Ovary (tissue), 9 donors: ENCODE measurements around the gene ZIC4. TPM values are rescaled to one million over a fixed set of nuclear protein-coding genes. Genes with fewer than 3 reads are reported as not detected.

Experiments
- DNase-seq, 5 donors: peaks; one replicate each; pipeline ENCODE4 v3.0.0-alpha.2; 2019 to 2020
- H3K27ac ChIP-seq, 2 donors: fragments of 200-600 bp; one replicate each; pipeline versions ENCODE4 v1.5.1 to v1.8.0; 2019 to 2022
- H3K27me3 ChIP-seq: fragments of 200-600 bp; one replicate; pipeline ENCODE4 v1.8.0; 2022
- H3K36me3 ChIP-seq: fragments of 200-600 bp; sonication (generic); one replicate; pipeline ENCODE4 v1.5.1; 2019
- H3K4me1 ChIP-seq: one replicate; pipeline ENCODE4 v1.8.1; 2013; ENCODE audit warnings: mild to moderate bottlenecking, moderate library complexity; ENCODE audit not compliant: insufficient read depth
- H3K4me3 ChIP-seq: fragments of 200-600 bp; sonication (generic); one replicate; pipeline ENCODE4 v1.5.1; 2017
- H3K9me3 ChIP-seq, 2 donors: fragments of 200-600 bp in 1 of 2; sonication (generic) in 1 of 2; one replicate each; pipeline versions ENCODE4 v1.5.1 to v1.8.1; 2013 to 2019; ENCODE audit warnings: mild to moderate bottlenecking in 1 of 2, moderate library complexity in 1 of 2
- EP300 ChIP-seq: sonication (generic); formaldehyde crosslinking; IDR thresholded peaks from one replicate; pipeline ENCODE4 v1.6.1; 2017; ENCODE audit warnings: antibody characterized with exemption
- POLR2A ChIP-seq: fragments of 450-650 bp; IDR thresholded peaks from one replicate; pipeline ENCODE4 v1.6.1; 2017; ENCODE audit warnings: antibody characterized with exemption, mild to moderate bottlenecking, moderate library complexity
- WGBS, 3 donors: extraction: QIAGEN DNeasy Blood & Tissue Kit in 1 of 3; methylation state at CpG; one replicate each; pipeline versions ENCODE4 v1.1.5 to v1.1.7; 2013 to 2017; 5-methylcytosine and 5-hydroxymethylcytosine counted together
- intact Hi-C, 4 donors: fragments of 100-400 bp; cut with DNase I; formaldehyde crosslinking; loops; one replicate each; pipeline versions ENCODE4 v1.11.0 to v1.15.1; 2022 to 2023
- polyA plus RNA-seq, 2 donors: library from polyadenylated mRNA; stranded (reverse); fragments of 200-250 nt in 1 of 2; fragments of 350-450 nt in 1 of 2; fragmentation: Illumina TruSeq in 1 of 2; extraction: RNeasy Lipid Tissue Mini Kit (QIAGEN cat#74804) in 1 of 2; gene quantifications; one replicate each; pipeline ENCODE4 v1.2.3, GENCODE V29; 2013 to 2014
- total RNA-seq, 7 donors: library from RNA; depleted of rRNA in 2 of 7; stranded (reverse); fragments of >200 nt in 2 of 7; fragmentation: NEBNext Ultra II Directional in 3 of 7; extraction: Animal tissue kit (Norgen Biotek cat#: 25700) in 3 of 7; gene quantifications; one replicate each; pipeline versions ENCODE4 v1.1.0 to v1.2.4, GENCODE V29; 2016 to 2023
- TF ChIP-seq, protein P1 (sequence below), 3 donors: fragments of 450-650 bp in 2 of 3; fragments of 200-600 bp in 1 of 3; IDR thresholded peaks; one replicate each; pipeline versions ENCODE4 v1.5.1 to v1.8.0; 2016 to 2022; ENCODE audit warnings: antibody characterized with exemption in 3 of 3, mild to moderate bottlenecking in 1 of 3
- donor health status: DM: no; HTN: no; CAD: no; lungs with moderate emphysema.
- donor health status: DM: no; HTN: no; CAD: no.
- donor health status: Bipolar disorder and iron deficiency.
- donor health status: DM: yes; HTN: yes; CAD: no.
- donor health status: DM: no; HTN: no; CAD: no.
- donor health status: DM: yes; HTN: yes; CAD: no.

Gene ZIC4
- total and polyA plus RNA-seq, 9 donors = not detected

DNA sequence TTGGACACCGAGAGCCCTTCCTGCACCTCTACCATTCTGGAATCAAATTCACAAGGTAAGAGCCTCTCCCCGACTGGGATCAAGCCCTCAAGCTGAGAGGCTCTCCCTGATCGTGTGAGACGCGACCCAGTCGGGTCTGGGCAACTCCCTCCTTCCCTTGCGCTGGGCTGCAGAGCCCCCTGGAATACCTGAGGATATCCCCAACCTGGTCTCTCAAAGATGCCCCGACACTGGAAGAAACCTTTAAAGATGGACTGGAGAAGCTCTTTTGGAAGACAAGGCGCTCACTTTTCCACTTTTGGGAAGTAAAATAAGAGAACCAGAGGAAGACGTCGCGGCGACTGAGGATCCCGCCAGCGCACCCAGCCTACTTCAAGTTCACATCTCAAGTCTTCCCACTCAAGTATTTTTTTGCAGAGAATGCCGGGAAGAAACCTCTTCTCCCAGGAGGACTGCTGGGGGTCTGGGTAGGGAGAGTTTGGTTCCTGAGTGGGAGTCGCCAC, 33.8 kb downstream of the ZIC4 start:
- H3K9me3 ChIP-seq = no peaks in the 10 kb centered on the region
- H3K27ac ChIP-seq = no peak overlapping the region
- no peaks in the 10 kb centered on the region for H3K4me1 ChIP-seq
- intact Hi-C loops = no loop called here
- H3K27me3 ChIP-seq = no peaks in the 10 kb centered on the region
- no peak for DNase-seq
- TF ChIP-seq, protein P1, sequence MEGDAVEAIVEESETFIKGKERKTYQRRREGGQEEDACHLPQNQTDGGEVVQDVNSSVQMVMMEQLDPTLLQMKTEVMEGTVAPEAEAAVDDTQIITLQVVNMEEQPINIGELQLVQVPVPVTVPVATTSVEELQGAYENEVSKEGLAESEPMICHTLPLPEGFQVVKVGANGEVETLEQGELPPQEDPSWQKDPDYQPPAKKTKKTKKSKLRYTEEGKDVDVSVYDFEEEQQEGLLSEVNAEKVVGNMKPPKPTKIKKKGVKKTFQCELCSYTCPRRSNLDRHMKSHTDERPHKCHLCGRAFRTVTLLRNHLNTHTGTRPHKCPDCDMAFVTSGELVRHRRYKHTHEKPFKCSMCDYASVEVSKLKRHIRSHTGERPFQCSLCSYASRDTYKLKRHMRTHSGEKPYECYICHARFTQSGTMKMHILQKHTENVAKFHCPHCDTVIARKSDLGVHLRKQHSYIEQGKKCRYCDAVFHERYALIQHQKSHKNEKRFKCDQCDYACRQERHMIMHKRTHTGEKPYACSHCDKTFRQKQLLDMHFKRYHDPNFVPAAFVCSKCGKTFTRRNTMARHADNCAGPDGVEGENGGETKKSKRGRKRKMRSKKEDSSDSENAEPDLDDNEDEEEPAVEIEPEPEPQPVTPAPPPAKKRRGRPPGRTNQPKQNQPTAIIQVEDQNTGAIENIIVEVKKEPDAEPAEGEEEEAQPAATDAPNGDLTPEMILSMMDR (IDR thresholded peaks at IDR 0.05) = no peak
- TF ChIP-seq POLR2A = no peak
- TF ChIP-seq EP300 = no peak
- WGBS, 3 donors = 2 to 4% (median 2%) methylated on average over 17 of the region's 17 CpGs
- H3K36me3 ChIP-seq = no peaks in the 10 kb centered on the region
- H3K4me3 ChIP-seq = no peak overlapping the region

DNA sequence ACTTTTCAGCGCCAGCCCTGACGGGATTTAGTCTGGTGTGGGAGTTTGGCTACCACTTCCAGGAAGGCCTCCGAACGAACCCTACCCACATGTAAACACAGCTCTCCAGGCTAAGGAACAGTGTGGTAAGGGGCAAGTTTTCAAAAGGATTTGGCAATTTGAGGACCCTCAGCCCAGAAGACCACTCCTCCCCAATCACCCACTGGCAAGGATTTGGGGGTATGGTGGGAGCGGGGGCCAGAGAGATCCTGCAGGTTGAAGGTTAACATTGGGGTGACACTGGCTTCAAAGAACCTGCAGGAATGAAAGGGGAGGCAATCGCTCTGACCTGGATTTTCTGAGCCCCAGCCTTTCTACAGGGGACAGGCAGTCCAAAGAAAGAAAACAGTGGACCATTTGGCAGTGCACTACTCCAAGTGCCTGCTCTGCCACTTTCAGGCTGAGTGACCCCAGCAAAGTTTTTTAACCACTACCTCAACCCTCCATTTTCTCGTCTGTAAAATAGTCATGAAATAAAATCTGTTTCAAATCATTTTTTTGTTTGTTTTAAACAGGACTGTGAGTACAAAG, 34.5 kb downstream of the ZIC4 start:
- H3K4me3 ChIP-seq = no peak overlapping the region
- H3K36me3 ChIP-seq = no peaks in the 10 kb centered on the region
- H3K27me3 ChIP-seq = no peaks in the 10 kb centered on the region
- no peaks in the 10 kb centered on the region for H3K4me1 ChIP-seq
- 2 to 8% (median 4%) methylated on average over 7 of the region's 7 CpGs for WGBS, 3 donors
- intact Hi-C loops = no loop called here
- H3K27ac ChIP-seq = no peak overlapping the region
- TF ChIP-seq EP300 = no peak
- TF ChIP-seq, protein P1 (IDR thresholded peaks at IDR 0.05) = no peak
- no peak for TF ChIP-seq POLR2A
- H3K9me3 ChIP-seq = no peaks in the 10 kb centered on the region
- DNase-seq = no peak

DNA sequence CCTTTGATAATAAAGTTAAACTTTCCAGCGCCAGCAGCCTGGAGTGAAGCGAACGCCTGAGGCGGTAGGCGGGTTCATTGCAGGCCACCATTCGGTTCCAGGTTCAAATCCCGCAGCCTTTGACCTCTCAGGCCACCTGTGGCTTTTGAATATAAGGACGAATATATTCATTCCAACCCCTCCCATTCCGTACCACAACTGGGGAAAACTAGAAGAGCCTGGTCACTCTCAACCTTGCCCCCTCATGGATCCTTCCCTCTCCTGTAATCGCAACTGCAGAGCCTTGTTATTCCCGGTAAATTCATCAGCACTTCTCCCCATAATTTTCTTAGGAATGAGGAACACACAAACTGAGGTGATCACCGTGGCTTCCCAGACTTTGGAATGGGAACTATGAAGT, 35.2 kb downstream of the ZIC4 start:
- no peaks in the 10 kb centered on the region for H3K27me3 ChIP-seq
- H3K4me1 ChIP-seq = no peaks in the 10 kb centered on the region
- no peaks in the 10 kb centered on the region for H3K36me3 ChIP-seq
- 1 to 7% (median 5%) methylated on average over 12 of the region's 12 CpGs for WGBS, 3 donors
- no peak for DNase-seq
- no peaks in the 10 kb centered on the region for H3K9me3 ChIP-seq
- no peak overlapping the region for H3K4me3 ChIP-seq
- intact Hi-C loops = no loop called here
- H3K27ac ChIP-seq = no peak overlapping the region
- TF ChIP-seq EP300 (no peak), POLR2A (no peak)
- TF ChIP-seq, protein P1 (IDR thresholded peaks at IDR 0.05) = no peak

DNA sequence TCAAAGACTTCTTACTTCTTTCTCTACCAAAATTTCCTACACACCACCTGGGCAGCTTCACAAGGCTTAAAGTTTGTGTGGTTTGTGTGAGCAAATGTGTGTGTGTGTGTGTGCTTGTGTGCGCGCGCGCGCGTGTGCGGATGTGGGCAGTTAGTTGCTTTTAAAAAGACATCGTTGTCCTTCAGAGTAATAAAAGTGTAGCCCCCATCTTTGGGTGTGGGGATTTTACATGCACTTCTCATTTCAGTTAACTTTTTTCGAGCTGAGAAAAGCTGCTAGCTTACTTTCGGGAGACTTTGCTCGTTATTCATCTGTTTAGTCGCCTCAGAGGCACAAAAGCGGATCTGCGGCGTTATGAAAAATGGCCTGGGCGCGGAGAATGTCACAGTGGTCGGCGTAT, 36.0 kb downstream of the ZIC4 start:
- no peak for DNase-seq
- H3K4me3 ChIP-seq = no peak overlapping the region
- no peaks in the 10 kb centered on the region for H3K27me3 ChIP-seq
- H3K27ac ChIP-seq = no peak overlapping the region
- TF ChIP-seq POLR2A = no peak
- 8 to 14% (median 10%) methylated on average over 19 of the region's 19 CpGs for WGBS, 3 donors
- H3K9me3 ChIP-seq = no peaks in the 10 kb centered on the region
- intact Hi-C loops = no loop called here
- H3K4me1 ChIP-seq = no peaks in the 10 kb centered on the region
- H3K36me3 ChIP-seq = no peaks in the 10 kb centered on the region

DNA sequence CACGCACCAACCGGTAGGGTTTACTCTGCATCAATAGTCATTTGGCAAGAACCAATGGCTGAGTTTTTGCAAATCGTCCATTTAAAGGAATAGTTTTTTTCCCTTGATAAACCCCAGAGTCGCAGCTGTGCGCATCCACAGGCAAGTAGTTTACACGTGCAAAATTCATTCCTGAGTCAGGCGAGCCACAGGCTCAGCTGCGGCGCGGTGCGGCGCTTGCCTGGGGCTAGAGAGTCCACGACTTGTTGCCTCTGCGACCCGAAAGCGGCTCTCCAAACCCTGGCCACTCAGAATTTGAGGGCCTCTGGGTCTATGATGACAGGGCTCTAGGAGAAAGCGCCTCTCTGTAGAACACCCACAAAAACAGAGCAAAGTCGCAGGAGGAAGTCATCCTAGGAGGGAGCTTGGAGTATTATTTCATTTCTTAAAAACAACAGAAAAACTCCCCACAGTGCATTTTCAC, 36.7 kb downstream of the ZIC4 start:
- 3 to 5% (median 5%) methylated on average over 18 of the region's 18 CpGs for WGBS, 3 donors
- TF ChIP-seq POLR2A (no peak), EP300 (no peak)
- TF ChIP-seq, protein P1 (IDR thresholded peaks at IDR 0.05) = no peak
- no peak for DNase-seq
- H3K27ac ChIP-seq = no peak overlapping the region
- no peaks in the 10 kb centered on the region for H3K27me3 ChIP-seq
- H3K9me3 ChIP-seq = no peaks in the 10 kb centered on the region
- no peaks in the 10 kb centered on the region for H3K36me3 ChIP-seq
- H3K4me3 ChIP-seq = no peak overlapping the region
- no peaks in the 10 kb centered on the region for H3K4me1 ChIP-seq
- intact Hi-C loops = no loop called here
